Natural killer cell (primary cell): ENCODE measurements around the gene C16orf74. TPM values are rescaled to one million over a fixed set of nuclear protein-coding genes. Genes with fewer than 3 reads are reported as not detected.

Source experiments
- ATAC-seq, 3 donors: fragments of 150-1000 bp in 2 of 3; fragments of 200-7000 bp in 1 of 3; cut with Tn5 transposase; 1 replicate in 1 of 3; 2 replicates in 2 of 3; pipeline ENCODE4 v1.10.0; 2021; ENCODE audit warnings: mild to moderate bottlenecking in 2 of 3, moderate library complexity in 2 of 3
- DNase-seq, 2 donors: peaks; one replicate each; pipeline versions ENCODE4 v3.0.0 to v3.0.0-alpha.2; 2013 to 2021; ENCODE audit warnings: mixed read lengths in 1 of 2
- H3K27ac ChIP-seq: one replicate; pipeline ENCODE4 v1.5.1; 2013; ENCODE audit warnings: mild to moderate bottlenecking, low read length
- H3K27me3 ChIP-seq: one replicate; pipeline ENCODE4 v1.6.1; 2013; ENCODE audit warnings: low read length; ENCODE audit not compliant: control insufficient read depth, insufficient read depth
- H3K36me3 ChIP-seq: one replicate; pipeline ENCODE4 v1.6.1; 2013; ENCODE audit warnings: low read length; ENCODE audit not compliant: control insufficient read depth, insufficient read depth
- H3K4me1 ChIP-seq: one replicate; pipeline ENCODE4 v1.6.1; 2013; ENCODE audit warnings: low read length; ENCODE audit not compliant: control insufficient read depth, insufficient read depth
- H3K4me3 ChIP-seq: one replicate; pipeline ENCODE4 v1.5.1; 2013; ENCODE audit warnings: low read length
- H3K9me3 ChIP-seq: one replicate; pipeline ENCODE4 v1.6.1; 2013; ENCODE audit warnings: low read length; ENCODE audit not compliant: control insufficient read depth, insufficient read depth
- H3K27ac Mint-ChIP-seq, 2 donors: one replicate each; pipeline ENCODE4 v1.8.0; 2022; ENCODE audit warnings: mild to moderate bottlenecking in 2 of 2, mixed read lengths in 2 of 2, moderate library complexity in 1 of 2
- H3K27me3 Mint-ChIP-seq, 2 donors: one replicate each; pipeline ENCODE4 v1.8.0; 2022; ENCODE audit warnings: low read depth in 2 of 2, mixed read lengths in 2 of 2
- H3K36me3 Mint-ChIP-seq: one replicate; pipeline ENCODE4 v1.8.0; 2022; ENCODE audit warnings: mixed read lengths
- H3K4me1 Mint-ChIP-seq, 2 donors: one replicate each; pipeline ENCODE4 v1.8.0; 2022; ENCODE audit warnings: mixed read lengths in 2 of 2
- H3K4me3 Mint-ChIP-seq: one replicate; pipeline ENCODE4 v1.8.0; 2022; ENCODE audit warnings: mild to moderate bottlenecking, moderate library complexity, mixed read lengths
- H3K9me3 Mint-ChIP-seq, 2 donors: one replicate each; pipeline ENCODE4 v1.8.0; 2022; ENCODE audit warnings: mixed read lengths in 2 of 2
- CTCF ChIP-seq: fragments of 200-600 bp; IDR thresholded peaks from one replicate; pipeline ENCODE4 v1.8.0; 2022; ENCODE audit warnings: antibody characterized with exemption
- WGBS: methylation state at CpG from one replicate; pipeline ENCODE4 v1.1.7; 2013; ENCODE audit warnings: missing lambda C conversion rate; ENCODE audit not compliant: insufficient coverage; 5-methylcytosine and 5-hydroxymethylcytosine counted together
- intact Hi-C: fragments of 100-400 bp; cut with micrococcal nuclease; formaldehyde crosslinking; loops from one replicate; pipeline ENCODE4 v1.14.2; 2022
- total RNA-seq, 4 donors: library from RNA; stranded (reverse); fragments of 120-200 nt in 1 of 4; gene quantifications; one replicate each; pipeline versions ENCODE4 v1.2.3 to v1.2.4, GENCODE V29; 2013 to 2022

C16orf74 gene
- total RNA-seq, 3 donors from 2014 or later (not counting 1 experiment from before 2014, with no cell fraction given), result 0.71 to 2.2 (median 1.8) TPM

GRCh38 chr16:85724126-85724879 lies 26.6 kb downstream of the C16orf74 start:
- 85% methylated on average over 20 of the region's 20 CpGs for WGBS
- H3K36me3 Mint-ChIP-seq, result no peaks in the 10 kb centered on the region
- Histone ChIP-seq H3K36me3 (no peaks in the 10 kb centered on the region), H3K4me3 (no peak overlapping the region), H3K27ac (no peak overlapping the region), H3K9me3 (no peaks in the 10 kb centered on the region), H3K4me1 (peaks cover under 1% of the 10 kb centered on the region), H3K27me3 (no peaks in the 10 kb centered on the region)
- H3K9me3 Mint-ChIP-seq, result no peaks in the 10 kb centered on the region
- intact Hi-C loops, result no loop called here
- TF ChIP-seq CTCF, result no peak
- H3K27me3 Mint-ChIP-seq, result no peaks in the 10 kb centered on the region
- no peak overlapping the region for H3K4me3 Mint-ChIP-seq
- no peak overlapping the region for H3K27ac Mint-ChIP-seq
- no peaks in the 10 kb centered on the region for H3K4me1 Mint-ChIP-seq
- DNase-seq (no peak), ATAC-seq (no peak)

DNA sequence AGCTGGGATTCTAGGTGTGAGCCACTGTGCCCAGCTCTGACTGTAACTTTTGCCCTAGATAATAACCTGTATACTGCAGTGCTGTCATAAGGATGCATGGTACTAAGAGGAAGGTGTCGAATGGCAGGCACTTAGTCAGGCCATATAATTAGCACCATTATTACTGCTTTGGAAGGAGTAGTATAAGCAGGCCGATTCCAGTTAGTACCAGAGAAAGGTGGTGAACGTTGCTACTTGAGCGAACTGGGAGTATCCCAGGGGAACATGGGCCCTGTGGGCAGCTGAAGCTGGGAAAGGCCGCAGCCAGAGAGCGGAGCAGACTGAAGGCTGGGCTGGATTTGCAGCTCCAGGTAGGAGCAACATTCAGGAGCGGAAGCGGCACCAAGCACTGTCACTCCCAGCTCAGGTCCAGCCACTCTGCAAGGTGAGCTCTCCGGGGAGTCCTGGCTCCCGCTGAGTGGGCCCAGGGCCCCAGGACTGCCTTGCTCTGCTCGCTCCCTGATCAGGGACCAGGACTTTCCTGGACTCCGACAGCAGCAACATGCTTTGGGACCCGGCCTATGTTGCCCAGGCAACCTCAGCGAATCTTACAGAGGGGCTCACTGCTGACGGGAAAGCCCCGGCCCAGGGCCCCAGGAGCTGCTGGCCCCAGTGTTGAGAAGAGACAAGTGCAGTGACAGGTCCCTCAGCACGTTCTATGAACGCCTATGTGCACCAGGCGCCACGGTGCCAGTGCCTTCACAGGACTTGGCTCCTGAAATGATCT lies 28.6 kb downstream of the C16orf74 start:
- intact Hi-C loops, result no loop called here
- Mint-ChIP-seq H3K4me1 (no peaks in the 10 kb centered on the region), H3K27me3 (no peaks in the 10 kb centered on the region), H3K4me3 (no peak overlapping the region), H3K36me3 (no peaks in the 10 kb centered on the region), H3K9me3 (no peaks in the 10 kb centered on the region), H3K27ac (no peak overlapping the region)
- 91% methylated on average over 20 of the region's 20 CpGs for WGBS
- peaks cover 9% of the 10 kb centered on the region for H3K4me1 ChIP-seq
- no peaks in the 10 kb centered on the region for H3K9me3 ChIP-seq
- H3K4me3 ChIP-seq, result no peak overlapping the region
- no peak for DNase-seq
- ATAC-seq, result no peak
- H3K36me3 ChIP-seq, result no peaks in the 10 kb centered on the region
- no peaks in the 10 kb centered on the region for H3K27me3 ChIP-seq
- no peak for TF ChIP-seq CTCF
- no peak overlapping the region for H3K27ac ChIP-seq

DNA sequence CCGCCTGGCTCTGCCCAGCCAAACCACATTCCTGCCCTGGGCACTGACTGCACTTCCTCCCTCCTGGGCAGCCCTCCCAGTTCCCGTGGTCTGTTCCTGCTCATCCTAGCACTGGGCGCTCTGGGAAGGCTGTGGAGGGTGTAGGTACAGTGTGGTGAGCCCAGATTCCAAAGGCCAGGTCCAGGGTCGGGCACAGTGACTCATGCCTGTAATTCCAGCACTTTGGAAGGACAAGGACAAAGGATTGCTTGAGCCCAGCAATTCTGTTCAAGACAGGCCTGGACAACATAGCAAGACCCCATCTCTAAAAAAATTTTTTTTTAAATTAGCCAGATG lies 30.6 kb downstream of the C16orf74 start:
- intact Hi-C loops, result no loop called here
- 82% methylated on average over 3 of the region's 4 CpGs for WGBS
- DNase-seq, result no peak
- H3K36me3 Mint-ChIP-seq, result no peaks in the 10 kb centered on the region
- no peak overlapping the region for H3K4me3 Mint-ChIP-seq
- no peaks in the 10 kb centered on the region for H3K4me1 Mint-ChIP-seq
- no peak for ATAC-seq
- Histone ChIP-seq H3K27ac (no peak overlapping the region), H3K27me3 (no peaks in the 10 kb centered on the region), H3K4me1 (peaks cover 9% of the 10 kb centered on the region), H3K4me3 (no peak overlapping the region), H3K9me3 (no peaks in the 10 kb centered on the region), H3K36me3 (no peaks in the 10 kb centered on the region)
- no peaks in the 10 kb centered on the region for H3K9me3 Mint-ChIP-seq
- H3K27me3 Mint-ChIP-seq, result peaks cover 4 to 6% of the 10 kb centered on the region in 2 donors
- TF ChIP-seq CTCF, result no peak
- H3K27ac Mint-ChIP-seq, result no peak overlapping the region
